Aorta (tissue), 5 donors: ENCODE results near the gene ZBTB5. TPM values are rescaled to one million over a fixed set of nuclear protein-coding genes. Genes with fewer than 3 reads are reported as not detected.
"Not testable (repeated sequence)": the region's sequence is repeated elsewhere in the genome, so short reads cannot be mapped to it uniquely, and the experiment has no call there.

Experiments used
- ATAC-seq: fragments of 200-7000 bp; cut with Tn5 transposase; one replicate; pipeline ENCODE4 v1.9.1; 2022; ENCODE audit warnings: moderate library complexity; ENCODE audit not compliant: low FRiP score
- DNase-seq, 2 donors: peaks; one replicate each; pipeline ENCODE4 v3.0.0-alpha.2; 2020
- H3K27ac ChIP-seq, 2 donors: one replicate each; pipeline ENCODE4 v1.5.1; 2013; ENCODE audit warnings: low read length in 2 of 2, mild to moderate bottlenecking in 2 of 2, moderate library complexity in 2 of 2, control low read depth in 1 of 2, inconsistent platforms in 1 of 2, low read depth in 1 of 2
- H3K27me3 ChIP-seq, 2 donors: one replicate each; pipeline ENCODE4 v1.6.1; 2013; ENCODE audit warnings: control low read depth in 1 of 2, low read length in 1 of 2, mild to moderate bottlenecking in 1 of 2, moderate library complexity in 1 of 2; ENCODE audit not compliant: insufficient read depth in 2 of 2, control insufficient read depth in 1 of 2
- H3K36me3 ChIP-seq, 2 donors: one replicate each; pipeline ENCODE4 v1.6.1; 2013; ENCODE audit warnings: control low read depth in 1 of 2, low read length in 1 of 2, mild to moderate bottlenecking in 1 of 2; ENCODE audit not compliant: insufficient read depth in 2 of 2, control insufficient read depth in 1 of 2
- H3K4me1 ChIP-seq, 2 donors: one replicate each; pipeline ENCODE4 v1.6.1; 2013; ENCODE audit warnings: low read length in 2 of 2, control low read depth in 1 of 2, mild to moderate bottlenecking in 1 of 2, moderate library complexity in 1 of 2; ENCODE audit not compliant: insufficient read depth in 2 of 2, control insufficient read depth in 1 of 2
- H3K4me3 ChIP-seq, 2 donors: one replicate each; pipeline ENCODE4 v1.5.1; 2013; ENCODE audit warnings: low read length in 2 of 2, control low read depth in 1 of 2, mild to moderate bottlenecking in 1 of 2
- H3K9me3 ChIP-seq: one replicate; pipeline ENCODE4 v1.6.1; 2013; ENCODE audit warnings: mild to moderate bottlenecking, low read length; ENCODE audit not compliant: control insufficient read depth
- WGBS, 2 donors: extraction: QIAGEN DNeasy Blood & Tissue Kit; methylation state at CpG; one replicate each; pipeline ENCODE4 v1.1.7; 2013; 5-methylcytosine and 5-hydroxymethylcytosine counted together
- intact Hi-C, 2 donors: fragments of 100-400 bp; cut with DNase I; formaldehyde crosslinking; loops; one replicate each; pipeline versions ENCODE4 v1.14.2 to v1.15.0; 2022
- polyA plus RNA-seq, 2 donors: library from polyadenylated mRNA; stranded (reverse); fragments of 200-250 nt; gene quantifications; one replicate each; pipeline ENCODE4 v1.2.3, GENCODE V29; 2013
- total RNA-seq, 2 donors: library from RNA; stranded (reverse); fragmentation: NEBNext Ultra II Directional; extraction: Animal tissue kit (Norgen Biotek cat#: 25700); gene quantifications; one replicate each; pipeline ENCODE4 v1.2.1, GENCODE V29; 2021
- donor health status: healthy with polysubstance abuse.
- donor health status: Bipolar disorder and iron deficiency.
- donor health status: DM: no; HTN: no; CAD: no.
- donor health status: DM: no; HTN: no; CAD: no.
- donor health status: DM: yes; HTN: yes; CAD: no.

ZBTB5 gene
- total and polyA plus RNA-seq, 4 donors: 2.4 to 11.4 (median 9.4) TPM

GRCh38 chr9:37477987-37478619 lies 12.9 kb upstream of the ZBTB5 start:
- H3K27me3 ChIP-seq, H3K9me3 ChIP-seq, H3K4me1 ChIP-seq, H3K27ac ChIP-seq, ATAC-seq, DNase-seq, H3K36me3 ChIP-seq, intact Hi-C loops, H3K4me3 ChIP-seq: not testable (repeated sequence)
- 66 to 68% methylated on average over 5 of the region's 5 CpGs for WGBS, 2 donors

- H3K9me3 ChIP-seq, DNase-seq, H3K27ac ChIP-seq, ATAC-seq, intact Hi-C loops, H3K27me3 ChIP-seq, H3K4me3 ChIP-seq, H3K4me1 ChIP-seq, H3K36me3 ChIP-seq: not testable (repeated sequence)
- WGBS, 2 donors: 86 to 90% methylated on average over 4 of the region's 4 CpGs
These were observed 12.2 kb upstream of the ZBTB5 start for GRCh38 chr9:37477443-37477842.

- no peaks in the 10 kb centered on the region for H3K9me3 ChIP-seq
- no peak for DNase-seq
- no peak overlapping the region for H3K4me3 ChIP-seq
- intact Hi-C loops: no loop called here
- H3K27me3 ChIP-seq: no peaks in the 10 kb centered on the region
- H3K36me3 ChIP-seq: no peaks in the 10 kb centered on the region
- no peak overlapping the region for H3K27ac ChIP-seq
- H3K4me1 ChIP-seq: no peaks in the 10 kb centered on the region
- 75 to 77% methylated on average over 11 of the region's 11 CpGs for WGBS, 2 donors
- ATAC-seq: no peak
These were observed 11.7 kb upstream of the ZBTB5 start for GRCh38 chr9:37476930-37477329.

GRCh38 chr9:37474438-37474837 lies 9.2 kb upstream of the ZBTB5 start:
- H3K4me3 ChIP-seq: no peak overlapping the region
- H3K9me3 ChIP-seq: no peaks in the 10 kb centered on the region
- no peaks in the 10 kb centered on the region for H3K4me1 ChIP-seq
- ATAC-seq (no peak), DNase-seq (no peak)
- 94 to 96% methylated on average over 3 of the region's 3 CpGs for WGBS, 2 donors
- H3K36me3 ChIP-seq: no peaks in the 10 kb centered on the region
- H3K27me3 ChIP-seq: no peaks in the 10 kb centered on the region
- intact Hi-C loops: no loop called here
- no peak overlapping the region for H3K27ac ChIP-seq

GRCh38 chr9:37473982-37474381 lies 8.7 kb upstream of the ZBTB5 start:
- WGBS, 2 donors: 61 to 63% methylated on average over 6 of the region's 6 CpGs
- H3K27me3 ChIP-seq, intact Hi-C loops, H3K9me3 ChIP-seq, H3K36me3 ChIP-seq, ATAC-seq, H3K4me3 ChIP-seq, H3K4me1 ChIP-seq, H3K27ac ChIP-seq, DNase-seq: not testable (repeated sequence)

GRCh38 chr9:37471942-37472684 lies 6.9 kb upstream of the ZBTB5 start:
- H3K4me1 ChIP-seq: no peaks in the 10 kb centered on the region
- no peaks in the 10 kb centered on the region for H3K9me3 ChIP-seq
- intact Hi-C loops: no loop called here
- no peaks in the 10 kb centered on the region for H3K36me3 ChIP-seq
- ATAC-seq (peak; percentile 74), DNase-seq (no peak)
- H3K4me3 ChIP-seq: peak overlapping the region in 1 of 2 donors; percentile 21
- H3K27me3 ChIP-seq: no peaks in the 10 kb centered on the region
- WGBS, 2 donors: 12 to 15% methylated on average over 7 of the region's 7 CpGs
- H3K27ac ChIP-seq: peak overlapping the region; percentile 82 to 90

- H3K36me3 ChIP-seq: no peaks in the 10 kb centered on the region
- DNase-seq (no peak), ATAC-seq (no peak)
- H3K9me3 ChIP-seq: no peaks in the 10 kb centered on the region
- no peak overlapping the region for H3K27ac ChIP-seq
- intact Hi-C loops: loop anchor here in 1 of 2 donors (5.0 kb wide), 1 partner anchor 109 kb away; the partner anchor contains the start of gene FBXO10
- peaks cover 0 to 4% of the 10 kb centered on the region in 2 donors for H3K4me1 ChIP-seq
- H3K4me3 ChIP-seq: no peak overlapping the region
- 97 to 100% methylated on average over 6 of the region's 6 CpGs for WGBS, 2 donors
- H3K27me3 ChIP-seq: no peaks in the 10 kb centered on the region
These were observed 3.4 kb upstream of the ZBTB5 start for GRCh38 chr9:37468620-37469019.

GRCh38 chr9:37467530-37467929 lies 2.3 kb upstream of the ZBTB5 start:
- WGBS, 2 donors: 95 to 96% methylated on average over 17 of the region's 17 CpGs
- not testable (repeated sequence) for H3K9me3 ChIP-seq, H3K4me1 ChIP-seq, H3K27me3 ChIP-seq, DNase-seq, ATAC-seq, H3K36me3 ChIP-seq, H3K4me3 ChIP-seq, H3K27ac ChIP-seq
- intact Hi-C loops: loop anchor here in 1 of 2 donors (5.0 kb wide), 1 partner anchor 110 kb away; the partner anchor contains the start of gene FBXO10
